Activated CD4-positive, alpha-beta T cell treated with anti-CD3 and anti-CD28 coated beads, Interleukin-2, amount 10 ng/mL, durations not matched to agents 7 days and 5 days (primary cell): ENCODE measurements around the gene GRK4. TPM values are rescaled to one million over a fixed set of nuclear protein-coding genes. Genes with fewer than 3 reads are reported as not detected.

Experiments
- CTCF ChIA-PET: fragments of 350-600 bp; sonication (Branson Sonifier 250); formaldehyde crosslinking; loops from one replicate; lab custom pipeline; 2021; ENCODE audit warnings: antibody characterized with exemption; lab: Charles Lee
- POLR2A ChIA-PET: fragments of 350-600 bp; sonication (Branson Sonifier 250); formaldehyde crosslinking; loops from one replicate; lab custom pipeline; 2021; ENCODE audit warnings: antibody characterized with exemption; lab: Charles Lee
- DNase-seq: peaks from one replicate; pipeline ENCODE4 v3.0.0-alpha.2; 2020
- H3K27ac Mint-ChIP-seq: one replicate; pipeline ENCODE4 v1.8.0; 2021; ENCODE audit warnings: mild to moderate bottlenecking, moderate library complexity, mixed read lengths
- H3K27me3 Mint-ChIP-seq: one replicate; pipeline ENCODE4 v1.8.0; 2021; ENCODE audit warnings: mixed read lengths
- H3K36me3 Mint-ChIP-seq: one replicate; pipeline ENCODE4 v1.8.0; 2021; ENCODE audit warnings: low read depth, mixed read lengths
- H3K4me1 Mint-ChIP-seq: one replicate; pipeline ENCODE4 v1.8.0; 2021; ENCODE audit warnings: mixed read lengths
- H3K4me3 Mint-ChIP-seq: one replicate; pipeline ENCODE4 v1.8.0; 2021; ENCODE audit warnings: mild to moderate bottlenecking, moderate library complexity, mixed read lengths
- H3K9me3 Mint-ChIP-seq: one replicate; pipeline ENCODE4 v1.8.0; 2021; ENCODE audit warnings: mixed read lengths
- total RNA-seq, 2 experiments: library from RNA; stranded (reverse); gene quantifications; one replicate each; pipeline ENCODE4 v1.2.3, GENCODE V29; 2021

The GRK4 gene
- total RNA-seq, 2 experiments from 2014 or later = 2.5 to 5.2 TPM

- ChIA-PET CTCF (interaction anchor here (0.8 kb wide), 1 partner anchor 20 kb away, joined by 3 read pairs; no protein-coding TSS in a partner anchor), POLR2A (no interaction called here)
- Mint-ChIP-seq H3K27me3 (peaks cover 5% of the 10 kb centered on the region), H3K9me3 (no peaks in the 10 kb centered on the region), H3K27ac (no peak overlapping the region), H3K36me3 (no peaks in the 10 kb centered on the region), H3K4me3 (no peak overlapping the region), H3K4me1 (no peaks in the 10 kb centered on the region)
- DNase-seq = no peak
These were observed 104.2 kb downstream of the GRK4 start for GRCh38 chr4:3067473-3068001.

GRCh38 chr4:3069661-3070199, 106.4 kb downstream of the GRK4 start:
- DNase-seq = no peak
- Mint-ChIP-seq H3K4me1 (no peaks in the 10 kb centered on the region), H3K27ac (no peak overlapping the region), H3K36me3 (no peaks in the 10 kb centered on the region), H3K9me3 (no peaks in the 10 kb centered on the region), H3K27me3 (peaks cover 2% of the 10 kb centered on the region), H3K4me3 (no peak overlapping the region)
- ChIA-PET CTCF (no interaction called here), POLR2A (no interaction called here)

GRCh38 chr4:3070709-3071500, 107.5 kb downstream of the GRK4 start:
- Mint-ChIP-seq H3K4me1 (peaks cover 7% of the 10 kb centered on the region), H3K27me3 (no peaks in the 10 kb centered on the region), H3K4me3 (no peak overlapping the region), H3K9me3 (no peaks in the 10 kb centered on the region), H3K27ac (no peak overlapping the region), H3K36me3 (no peaks in the 10 kb centered on the region)
- no peak for DNase-seq
- ChIA-PET POLR2A (no interaction called here), CTCF (interaction anchor here (0.5 to 2.0 kb wide), 3 partner anchors 10 to 115 kb away, joined by 3 to 7 read pairs (median 4); no protein-coding TSS in a partner anchor)

- ChIA-PET POLR2A (no interaction called here), CTCF (interaction anchor here (2.0 kb wide), 1 partner anchor 11 kb away, joined by 7 read pairs; no protein-coding TSS in a partner anchor)
- H3K27me3 Mint-ChIP-seq = no peaks in the 10 kb centered on the region
- DNase-seq = no peak
- peaks cover 14% of the 10 kb centered on the region for H3K4me1 Mint-ChIP-seq
- no peaks in the 10 kb centered on the region for H3K36me3 Mint-ChIP-seq
- H3K9me3 Mint-ChIP-seq = no peaks in the 10 kb centered on the region
- no peak overlapping the region for H3K4me3 Mint-ChIP-seq
- H3K27ac Mint-ChIP-seq = peak overlapping the region; percentile 14
These were observed 108.4 kb downstream of the GRK4 start for GRCh38 chr4:3071811-3072210.

- CTCF ChIA-PET = interaction anchor here (0.6 to 2.0 kb wide), 5 partner anchors 12 to 685 kb away, joined by 3 to 7 read pairs (median 3); no protein-coding TSS in a partner anchor
- H3K4me3 Mint-ChIP-seq = peak overlapping the region; percentile 16
- peak; percentile 8 for DNase-seq
- no peaks in the 10 kb centered on the region for H3K27me3 Mint-ChIP-seq
- H3K36me3 Mint-ChIP-seq = no peaks in the 10 kb centered on the region
- H3K4me1 Mint-ChIP-seq = peaks cover 21% of the 10 kb centered on the region
- POLR2A ChIA-PET = no interaction called here
- peak overlapping the region; percentile 19 for H3K27ac Mint-ChIP-seq
- no peaks in the 10 kb centered on the region for H3K9me3 Mint-ChIP-seq
These were observed 110.0 kb downstream of the GRK4 start for GRCh38 chr4:3073158-3074077.

- peak within 1 kb of the TSS; percentile 91 for H3K27ac Mint-ChIP-seq
- DNase-seq = peak; percentile 97
- peaks cover under 1% of the 10 kb centered on the region for H3K36me3 Mint-ChIP-seq
- no peaks in the 10 kb centered on the region for H3K9me3 Mint-ChIP-seq
- CTCF ChIA-PET = interaction anchor here (0.7 to 1.4 kb wide), 2 partner anchors 19 to 33 kb away, joined by 3 to 6 read pairs; no protein-coding TSS in a partner anchor
- no peaks in the 10 kb centered on the region for H3K27me3 Mint-ChIP-seq
- POLR2A ChIA-PET = no interaction called here
- H3K4me3 Mint-ChIP-seq = peak within 1 kb of the TSS; percentile 91
- H3K4me1 Mint-ChIP-seq = peaks cover 25% of the 10 kb centered on the region
These were observed 110.9 kb downstream of the GRK4 start, which contains the start of the genes HTT and HTT-AS for GRCh38 chr4:3074078-3074845. Gene HTT, plus strand, starts transcription at chr4:3074681. Its CDS starts 145 bp downstream, at chr4:3074826. Gene HTT-AS, minus strand, starts transcription at chr4:3074538.

- Mint-ChIP-seq H3K4me1 (peaks cover 31% of the 10 kb centered on the region), H3K4me3 (peak overlapping the region; percentile 91)
- POLR2A ChIA-PET = no interaction called here
These were observed 111.7 kb downstream of the GRK4 start for GRCh38 chr4:3074846-3075651.

GRCh38 chr4:3075652-3075981, 112.2 kb downstream of the GRK4 start:
- Mint-ChIP-seq H3K4me3 (peak overlapping the region; percentile 91), H3K36me3 (peaks cover 7% of the 10 kb centered on the region), H3K27me3 (no peaks in the 10 kb centered on the region), H3K27ac (peak overlapping the region; percentile 90), H3K9me3 (no peaks in the 10 kb centered on the region), H3K4me1 (peaks cover 34% of the 10 kb centered on the region)
- ChIA-PET CTCF (interaction anchor here (0.6 kb wide), 1 partner anchor 305 kb away, joined by 3 read pairs; no protein-coding TSS in a partner anchor), POLR2A (no interaction called here)
- no peak for DNase-seq

More at GRCh38 chr4:3074846-3075651, 111.7 kb downstream of the GRK4 start:
- peak; percentile 53 for DNase-seq
- Mint-ChIP-seq H3K36me3 (peaks cover 4% of the 10 kb centered on the region), H3K27ac (peak overlapping the region; percentile 90), H3K27me3 (no peaks in the 10 kb centered on the region), H3K9me3 (no peaks in the 10 kb centered on the region)
- CTCF ChIA-PET = interaction anchor here (0.6 kb wide), 1 partner anchor 305 kb away, joined by 3 read pairs; no protein-coding TSS in a partner anchor

GRCh38 chr4:3077796-3078195, 114.4 kb downstream of the GRK4 start:
- ChIA-PET POLR2A (no interaction called here), CTCF (no interaction called here)
- Mint-ChIP-seq H3K4me1 (peaks cover 49% of the 10 kb centered on the region), H3K4me3 (peak overlapping the region; percentile 4), H3K27ac (peak overlapping the region; percentile 41), H3K9me3 (no peaks in the 10 kb centered on the region), H3K36me3 (peaks cover 13% of the 10 kb centered on the region), H3K27me3 (no peaks in the 10 kb centered on the region)
- DNase-seq = peak; percentile 12

GRCh38 chr4:3079694-3080123, 116.3 kb downstream of the GRK4 start:
- H3K4me3 Mint-ChIP-seq = no peak overlapping the region
- H3K4me1 Mint-ChIP-seq = peaks cover 62% of the 10 kb centered on the region
- POLR2A ChIA-PET = no interaction called here

More at GRCh38 chr4:3079694-3080123, 116.3 kb downstream of the GRK4 start:
- Mint-ChIP-seq H3K27me3 (no peaks in the 10 kb centered on the region), H3K27ac (no peak overlapping the region), H3K9me3 (no peaks in the 10 kb centered on the region), H3K36me3 (peaks cover 20% of the 10 kb centered on the region)
- no peak for DNase-seq
- CTCF ChIA-PET = interaction anchor here (0.6 kb wide), 1 partner anchor 31 kb away, joined by 3 read pairs; no protein-coding TSS in a partner anchor
